NAMALWA (cell line): Measurements from ENCODE around the gene TXNDC11.

Experiments used
- DNase-seq: peaks from one replicate; pipeline ENCODE4 v3.0.0-alpha.2; 2015; ENCODE audit warnings: low spot score

Gene TXNDC11

DNA sequence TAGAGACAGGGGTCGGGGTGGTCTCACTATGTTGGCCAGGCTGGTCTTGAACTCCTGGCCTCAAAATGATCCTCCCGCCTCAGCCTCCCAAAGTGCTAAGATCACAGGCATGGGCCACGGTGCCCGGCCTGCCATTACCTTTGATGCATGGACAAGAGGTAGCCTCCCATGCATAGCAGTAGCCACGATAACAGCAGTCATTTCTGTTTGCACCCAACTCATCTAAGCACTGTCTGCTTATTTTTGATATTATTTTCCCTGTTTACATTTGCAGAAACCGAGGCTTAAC, 111.9 kb downstream of the TXNDC11 start:
- DNase-seq, result no peak

DNA sequence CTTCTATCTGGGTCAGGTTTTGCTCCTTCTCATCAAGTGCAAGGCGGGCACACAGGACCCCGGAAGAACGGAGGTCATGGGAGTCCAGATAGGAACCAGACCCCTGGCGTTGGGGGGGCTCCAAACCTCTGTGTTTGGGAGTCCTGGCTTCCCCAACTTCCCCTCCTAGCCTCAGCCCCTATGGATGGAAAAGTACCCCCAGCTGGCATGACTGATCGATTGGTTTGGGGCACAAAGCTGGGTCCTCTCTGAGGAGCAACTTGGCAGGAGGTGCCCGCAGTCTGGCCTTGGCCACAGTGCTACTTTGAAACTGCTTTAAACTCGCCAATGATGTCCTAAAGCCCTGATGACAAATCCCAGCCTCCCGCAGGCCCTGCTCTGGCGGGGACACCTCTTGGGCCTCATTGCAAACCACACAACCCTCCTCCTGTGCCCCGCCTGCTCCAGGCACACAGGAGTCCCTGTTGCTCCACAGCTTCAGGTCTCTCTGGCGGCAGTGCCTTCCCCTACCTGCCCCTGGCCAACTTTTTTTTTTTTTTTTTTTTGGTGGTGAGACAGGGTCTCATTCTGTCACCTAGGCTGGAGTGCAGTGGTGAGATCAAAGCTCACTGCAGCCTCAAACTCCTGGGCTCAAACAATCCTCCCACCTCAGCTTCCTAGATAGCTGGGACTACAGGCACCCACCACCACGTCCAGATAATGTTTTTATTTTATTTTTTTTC, 112.5 kb downstream of the TXNDC11 start:
- no peak for DNase-seq
